Fibroblast of mammary gland (primary cell): ENCODE results near the gene PZP.

Source experiments
- DNase-seq: peaks from one replicate; pipeline ENCODE4 v3.0.0-alpha.2; 2010; ENCODE audit warnings: low read depth
- H3K4me3 ChIP-seq: 2 replicates; pipeline ENCODE4 v1.5.1; 2011; ENCODE audit warnings: low read depth, mild to moderate bottlenecking, low read length, moderate library complexity; ENCODE audit not compliant: control insufficient read depth
- CTCF ChIP-seq: conservative IDR thresholded peaks from 2 replicates; pipeline ENCODE4 v1.5.1; 2011; ENCODE audit warnings: low read depth, low read length, inconsistent platforms; ENCODE audit not compliant: control insufficient read depth, insufficient read depth

PZP gene

GRCh38 chr12:9106610-9107541 lies 101.3 kb downstream of the PZP start:
- no peak for DNase-seq
- no peak overlapping the region for H3K4me3 ChIP-seq
- TF ChIP-seq CTCF, result no peak

- H3K4me3 ChIP-seq, result no peak overlapping the region
- no peak for TF ChIP-seq CTCF
- DNase-seq, result no peak
These were observed 102.1 kb downstream of the PZP start for GRCh38 chr12:9106067-9106466.

GRCh38 chr12:9104767-9105423 lies 103.3 kb downstream of the PZP start:
- DNase-seq, result no peak
- no peak for TF ChIP-seq CTCF
- no peak overlapping the region for H3K4me3 ChIP-seq

GRCh38 chr12:9104087-9104486 lies 104.1 kb downstream of the PZP start:
- DNase-seq, result no peak
- no peak overlapping the region for H3K4me3 ChIP-seq
- TF ChIP-seq CTCF, result no peak

GRCh38 chr12:9103050-9103849 lies 104.9 kb downstream of the PZP start:
- TF ChIP-seq CTCF, result no peak
- H3K4me3 ChIP-seq, result no peak overlapping the region
- DNase-seq, result no peak

- no peak overlapping the region for H3K4me3 ChIP-seq
- TF ChIP-seq CTCF, result no peak
- DNase-seq, result no peak
These were observed 107.0 kb downstream of the PZP start for GRCh38 chr12:9101018-9101687.
